K562 (cell line): ENCODE data around the gene SH2D3A. TPM values are rescaled to one million over a fixed set of nuclear protein-coding genes. Genes with fewer than 3 reads are reported as not detected.

Source experiments
- BHLHE40 ChIP-seq: IDR thresholded peaks from 2 replicates; pipeline ENCODE4 v1.6.1; 2011; ENCODE audit warnings: low read length, improper control_type of control experiment
- FOSL1 ChIP-seq: fragments of 200-800 bp; sonication (Bioruptor generic); conservative IDR thresholded peaks from 2 replicates; pipeline ENCODE4 v1.6.1; 2016; ENCODE audit warnings: missing genetic modification characterization, missing compliant biosample characterization
- GTF2F1 ChIP-seq: IDR thresholded peaks from 2 replicates; pipeline ENCODE4 v1.6.1; 2011; ENCODE audit warnings: low read depth, low read length, improper control_type of control experiment
- JUND ChIP-seq, 2 experiments: IDR thresholded peaks; 2 replicates in 1 of 2; 3 replicates in 1 of 2; pipeline ENCODE4 v1.6.1; 2011; ENCODE audit warnings: borderline replicate concordance in 2 of 2, low read depth in 2 of 2, low read length in 2 of 2, improper control_type of control experiment in 1 of 2, missing biosample characterization in 1 of 2, missing genetic modification characterization in 1 of 2, missing genetic modification reagents in 1 of 2
- USF2 ChIP-seq: sonication (generic); formaldehyde crosslinking; IDR thresholded peaks from 2 replicates; pipeline ENCODE4 v1.5.0; 2020; ENCODE audit warnings: missing genetic modification reagents
- ZBTB7A ChIP-seq: IDR thresholded peaks from 2 replicates; pipeline ENCODE4 v1.6.1; 2011; ENCODE audit warnings: low read depth, mild to moderate bottlenecking, low read length, moderate library complexity, borderline replicate concordance; ENCODE audit not compliant: control insufficient read depth
- ZNF175 ChIP-seq: fragments of 200-800 bp; sonication (Bioruptor generic); IDR thresholded peaks from 2 replicates; pipeline ENCODE4 v1.6.1; 2016; ENCODE audit warnings: low read depth, mild to moderate bottlenecking, missing genetic modification characterization, missing compliant biosample characterization
- ZNF766 ChIP-seq: fragments of 200-800 bp; sonication (Bioruptor generic); conservative IDR thresholded peaks from 2 replicates; pipeline ENCODE4 v1.6.1; 2016; ENCODE audit warnings: missing genetic modification characterization, missing compliant biosample characterization
- polyA plus RNA-seq, 8 experiments: library from polyadenylated mRNA; depleted of rRNA in 4 of 8; stranded (reverse) in 5 of 8; unstranded in 3 of 8; fragments of >200 nt; fragmentation: Nextera tagmentation in 2 of 8; fragmentation: Illumina TruSeq in 1 of 8; extraction: Ambion mirVana in 2 of 8; extraction: Trizol in 1 of 8; gene quantifications; 2 replicates each; pipeline versions ENCODE4 v1.2.1 to v1.2.3, GENCODE V29; 2011 to 2014; ENCODE audit warnings: inconsistent platforms in 1 of 8, missing spikeins in 1 of 8
- total RNA-seq, 7 experiments: library from RNA; depleted of rRNA in 6 of 7; stranded (reverse); fragments of >200 nt in 6 of 7; fragmentation: Illumina TruSeq in 2 of 7; extraction: Trizol in 2 of 7; gene quantifications; 2 replicates each; pipeline versions ENCODE4 v1.2.1 to v1.2.3, GENCODE V29; 2011 to 2021; ENCODE audit warnings: low replicate concordance in 1 of 7

Gene SH2D3A
- total and polyA plus RNA-seq, 9 of the 15 experiments (the other 6 are each of a cell fraction or from before 2014, with no cell fraction given) = 0.75 to 26.3 (median 8.9) TPM

GRCh38 chr19:6802336-6803035, 35.3 kb upstream of the SH2D3A start (continued):
- TF ChIP-seq ZNF766 (CRISPR knock-in tag) (0 out of 2 replicates have a peak, but pooled peaks have one; percentile 29), ZBTB7A (no peak), GTF2F1 (no peak), BHLHE40 (peak; percentile 23; the same call in 1 of the 2 replicates), ZNF175 (CRISPR knock-in tag) (0 out of 2 replicates have a peak, but pooled peaks have one; percentile 55), FOSL1 (tag) (peak; percentile 57; the same call in 1 of the 2 replicates), USF2 (peak; percentile 68), JUND (IDR thresholded peaks at IDR 0.05; ENCODE audit: borderline replicate concordance, low read depth, low read length) (peak; percentile 21; the same call in 1 of the 2 replicates), JUND (tag; IDR thresholded peaks at IDR 0.05; ENCODE audit: borderline replicate concordance, low read depth, low read length) (no peak; the same call in 2 of the 3 replicates)
